Upper lobe of left lung (tissue), 6 donors: Measurements from ENCODE around the gene KAT2B. TPM values are rescaled to one million over a fixed set of nuclear protein-coding genes. Genes with fewer than 3 reads are reported as not detected.

Experiments used
- ATAC-seq, 2 donors: fragments of 200-7000 bp; cut with Tn5 transposase; one replicate each; pipeline ENCODE4 v1.9.1; 2022; ENCODE audit warnings: mild to moderate bottlenecking in 2 of 2, moderate library complexity in 2 of 2; ENCODE audit not compliant: low FRiP score in 2 of 2
- DNase-seq, 2 donors: peaks; one replicate each; pipeline ENCODE4 v3.0.0-alpha.2; 2019 to 2020
- H3K27ac ChIP-seq, 4 donors: fragments of 200-600 bp; sonication (generic); one replicate each; pipeline ENCODE4 v1.5.1; 2016 to 2019
- H3K27me3 ChIP-seq, 4 donors: fragments of 200-600 bp; sonication (generic); one replicate each; pipeline ENCODE4 v1.5.1; 2017 to 2019
- H3K36me3 ChIP-seq, 4 donors: fragments of 200-600 bp; sonication (generic); one replicate each; pipeline ENCODE4 v1.5.1; 2016 to 2019
- H3K4me1 ChIP-seq, 4 donors: fragments of 200-600 bp; sonication (generic); one replicate each; pipeline ENCODE4 v1.5.1; 2018 to 2019
- H3K4me3 ChIP-seq, 4 donors: fragments of 200-600 bp; sonication (generic); one replicate each; pipeline ENCODE4 v1.5.1; 2017 to 2019; ENCODE audit warnings: mild to moderate bottlenecking in 2 of 4, moderate library complexity in 1 of 4
- H3K9me3 ChIP-seq, 4 donors: fragments of 200-600 bp; sonication (generic); one replicate each; pipeline ENCODE4 v1.5.1; 2018 to 2019
- EP300 ChIP-seq, 4 donors: sonication (generic); formaldehyde crosslinking; IDR thresholded peaks; one replicate each; pipeline ENCODE4 v1.5.1; 2017; ENCODE audit warnings: antibody characterized with exemption in 4 of 4, control low read depth in 2 of 4
- POLR2A ChIP-seq, 4 donors: fragments of 450-650 bp; IDR thresholded peaks; one replicate each; pipeline ENCODE4 v1.5.1; 2016 to 2017; ENCODE audit warnings: antibody characterized with exemption in 4 of 4, mild to moderate bottlenecking in 2 of 4
- POLR2AphosphoS5 ChIP-seq, 2 donors: sonication (generic); formaldehyde crosslinking; IDR thresholded peaks; one replicate each; pipeline ENCODE4 v1.5.1; 2017; ENCODE audit warnings: antibody characterized with exemption in 2 of 2
- WGBS, 2 donors: methylation state at CpG; one replicate each; pipeline ENCODE4 v1.1.5; 2017 to 2018; 5-methylcytosine and 5-hydroxymethylcytosine counted together
- total RNA-seq, 6 donors: library from RNA; depleted of rRNA in 4 of 6; stranded (reverse); fragments of >200 nt in 4 of 6; gene quantifications; one replicate each; pipeline versions ENCODE4 v1.1.0 to v1.2.1, GENCODE V29; 2016 to 2021
- TF ChIP-seq, protein P1 (sequence below), 6 experiments: fragments of 450-650 bp in 4 of 6; fragments of 200-600 bp in 2 of 6; sonication (generic) in 2 of 6; IDR thresholded peaks; one replicate each; pipeline ENCODE4 v1.5.1; 2016 to 2019; ENCODE audit warnings: antibody characterized with exemption in 6 of 6
- donor health status: DM: no; HTN: no; CAD: no; lungs with moderate emphysema.
- donor health status: DM: no; HTN: yes; CAD: no; lungs with severe emphysema.

The KAT2B gene
- total RNA-seq, 6 donors from 2014 or later = 19.3 to 58.9 (median 31.9) TPM

DNA sequence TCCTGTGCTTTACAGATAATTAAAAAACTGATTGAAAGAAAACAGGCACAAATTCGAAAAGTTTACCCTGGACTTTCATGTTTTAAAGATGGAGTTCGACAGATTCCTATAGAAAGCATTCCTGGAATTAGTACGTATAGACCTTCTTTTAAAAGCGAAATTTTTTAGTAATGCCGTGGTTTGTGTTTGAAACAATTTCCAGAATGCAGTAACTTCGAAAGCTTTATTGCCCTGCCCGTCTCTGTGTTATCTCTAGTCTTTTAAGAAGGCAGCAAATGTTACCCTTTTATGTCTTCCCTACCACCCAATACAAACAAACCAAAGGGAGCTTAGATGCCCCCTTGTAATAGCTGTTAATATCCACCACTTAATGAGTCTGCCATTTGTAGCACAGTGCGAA lies 106.1 kb downstream of the KAT2B start:
- DNase-seq = no peak
- TF ChIP-seq POLR2AphosphoS5 (IDR thresholded peaks at IDR 0.05) (no peak), POLR2A (IDR thresholded peaks at IDR 0.05) (no peak), EP300 (IDR thresholded peaks at IDR 0.05) (no peak)
- TF ChIP-seq, protein P1, sequence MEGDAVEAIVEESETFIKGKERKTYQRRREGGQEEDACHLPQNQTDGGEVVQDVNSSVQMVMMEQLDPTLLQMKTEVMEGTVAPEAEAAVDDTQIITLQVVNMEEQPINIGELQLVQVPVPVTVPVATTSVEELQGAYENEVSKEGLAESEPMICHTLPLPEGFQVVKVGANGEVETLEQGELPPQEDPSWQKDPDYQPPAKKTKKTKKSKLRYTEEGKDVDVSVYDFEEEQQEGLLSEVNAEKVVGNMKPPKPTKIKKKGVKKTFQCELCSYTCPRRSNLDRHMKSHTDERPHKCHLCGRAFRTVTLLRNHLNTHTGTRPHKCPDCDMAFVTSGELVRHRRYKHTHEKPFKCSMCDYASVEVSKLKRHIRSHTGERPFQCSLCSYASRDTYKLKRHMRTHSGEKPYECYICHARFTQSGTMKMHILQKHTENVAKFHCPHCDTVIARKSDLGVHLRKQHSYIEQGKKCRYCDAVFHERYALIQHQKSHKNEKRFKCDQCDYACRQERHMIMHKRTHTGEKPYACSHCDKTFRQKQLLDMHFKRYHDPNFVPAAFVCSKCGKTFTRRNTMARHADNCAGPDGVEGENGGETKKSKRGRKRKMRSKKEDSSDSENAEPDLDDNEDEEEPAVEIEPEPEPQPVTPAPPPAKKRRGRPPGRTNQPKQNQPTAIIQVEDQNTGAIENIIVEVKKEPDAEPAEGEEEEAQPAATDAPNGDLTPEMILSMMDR (IDR thresholded peaks at IDR 0.05) = no peak
- no peaks in the 10 kb centered on the region for H3K27me3 ChIP-seq
- H3K4me3 ChIP-seq = no peak overlapping the region
- no peaks in the 10 kb centered on the region for H3K9me3 ChIP-seq
- no peak for ATAC-seq
- peaks cover 0 to 35% (median 8%) of the 10 kb centered on the region in 4 donors for H3K36me3 ChIP-seq
- 91 to 95% methylated on average over 8 of the region's 8 CpGs for WGBS, 2 donors
- H3K27ac ChIP-seq = no peak overlapping the region
- H3K4me1 ChIP-seq = no peaks in the 10 kb centered on the region

DNA sequence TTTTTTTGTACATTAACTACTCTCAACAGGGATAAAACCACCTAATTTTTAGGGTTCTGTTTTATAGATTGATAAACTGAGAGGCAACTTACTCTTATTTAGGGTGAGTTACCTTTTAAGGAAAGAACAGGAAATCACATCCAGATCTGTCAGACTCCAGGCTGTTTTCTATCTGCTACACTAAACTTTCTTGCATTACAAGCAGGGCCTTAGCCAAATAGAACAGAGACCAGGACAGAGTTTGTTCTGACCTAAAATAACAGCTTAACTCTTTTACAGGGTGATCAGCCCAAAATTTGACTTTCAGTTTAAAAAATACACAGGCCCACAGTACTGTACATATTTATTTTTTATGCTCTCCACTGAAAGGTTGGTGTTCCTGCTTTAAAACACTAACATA lies 107.1 kb downstream of the KAT2B start:
- H3K27ac ChIP-seq = no peak overlapping the region
- H3K9me3 ChIP-seq = no peaks in the 10 kb centered on the region
- DNase-seq (no peak), ATAC-seq (no peak)
- no peak overlapping the region for H3K4me3 ChIP-seq
- TF ChIP-seq POLR2A (IDR thresholded peaks at IDR 0.05) (no peak), POLR2AphosphoS5 (IDR thresholded peaks at IDR 0.05) (peak in 1 of 2 donors; percentile 13)
- TF ChIP-seq, protein P1 (IDR thresholded peaks at IDR 0.05) = no peak
- H3K36me3 ChIP-seq = peaks cover 0 to 32% (median 5%) of the 10 kb centered on the region in 4 donors
- H3K27me3 ChIP-seq = no peaks in the 10 kb centered on the region
- H3K4me1 ChIP-seq = no peaks in the 10 kb centered on the region

DNA sequence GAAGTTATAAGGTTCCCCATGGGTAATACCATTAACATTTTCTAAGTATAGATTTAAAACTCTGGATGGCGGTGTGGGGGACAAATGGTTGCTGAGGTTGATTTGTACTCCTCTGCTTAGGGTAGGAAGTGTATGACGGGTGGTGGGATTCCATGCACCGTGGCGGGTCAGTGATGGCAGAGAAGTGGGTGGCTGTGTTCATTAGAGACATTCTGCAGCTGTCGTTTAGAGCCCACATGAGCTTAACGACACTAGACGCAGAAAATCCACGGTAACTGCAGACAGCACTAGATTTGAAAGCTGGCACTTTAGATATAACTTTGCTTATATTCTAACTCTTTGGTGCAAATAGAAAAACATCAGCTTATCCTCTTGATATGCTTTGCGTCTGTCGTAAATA lies 108.2 kb downstream of the KAT2B start:
- Histone ChIP-seq H3K4me3 (no peak overlapping the region), H3K27me3 (no peaks in the 10 kb centered on the region), H3K9me3 (no peaks in the 10 kb centered on the region), H3K27ac (no peak overlapping the region), H3K4me1 (no peaks in the 10 kb centered on the region), H3K36me3 (peaks cover 0 to 31% (median 5%) of the 10 kb centered on the region in 4 donors)
- WGBS, 2 donors = 88 to 90% methylated on average over 10 of the region's 10 CpGs
- no peak for ATAC-seq
- DNase-seq = no peak
- TF ChIP-seq POLR2AphosphoS5 (IDR thresholded peaks at IDR 0.05) = no peak
- TF ChIP-seq, protein P1 (IDR thresholded peaks at IDR 0.05) = no peak
- TF ChIP-seq POLR2A (IDR thresholded peaks at IDR 0.05) = no peak
- TF ChIP-seq EP300 (IDR thresholded peaks at IDR 0.05) = no peak

DNA sequence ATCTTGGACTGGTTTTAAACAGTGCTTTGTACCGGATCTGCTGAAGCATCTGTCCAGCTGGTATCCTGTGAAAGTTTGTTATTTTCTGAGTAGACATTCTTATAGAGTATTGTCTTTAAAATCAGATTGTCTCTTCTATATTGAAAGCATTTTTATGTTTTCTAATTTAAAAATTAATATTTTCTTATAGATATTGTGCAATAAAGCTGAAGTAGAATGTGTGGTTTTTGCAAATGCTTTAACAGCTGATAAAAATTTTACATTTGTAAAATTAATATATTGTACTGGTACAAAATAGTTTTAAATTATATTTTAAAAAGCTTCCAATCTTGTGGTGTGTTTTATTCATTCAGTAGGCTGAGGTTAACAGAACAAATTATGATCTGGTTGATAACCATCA lies 113.8 kb downstream of the KAT2B start:
- Histone ChIP-seq H3K27me3 (no peaks in the 10 kb centered on the region), H3K4me1 (no peaks in the 10 kb centered on the region), H3K36me3 (peaks cover 0 to 6% (median 0%) of the 10 kb centered on the region in 4 donors), H3K4me3 (no peak overlapping the region), H3K27ac (no peak overlapping the region), H3K9me3 (no peaks in the 10 kb centered on the region)
- ATAC-seq (no peak), DNase-seq (no peak)
- TF ChIP-seq, protein P1 (IDR thresholded peaks at IDR 0.05) = no peak
- TF ChIP-seq EP300 (IDR thresholded peaks at IDR 0.05) = no peak
- WGBS, 2 donors = 88 to 97% methylated on average over 1 of the region's 1 CpG

DNA sequence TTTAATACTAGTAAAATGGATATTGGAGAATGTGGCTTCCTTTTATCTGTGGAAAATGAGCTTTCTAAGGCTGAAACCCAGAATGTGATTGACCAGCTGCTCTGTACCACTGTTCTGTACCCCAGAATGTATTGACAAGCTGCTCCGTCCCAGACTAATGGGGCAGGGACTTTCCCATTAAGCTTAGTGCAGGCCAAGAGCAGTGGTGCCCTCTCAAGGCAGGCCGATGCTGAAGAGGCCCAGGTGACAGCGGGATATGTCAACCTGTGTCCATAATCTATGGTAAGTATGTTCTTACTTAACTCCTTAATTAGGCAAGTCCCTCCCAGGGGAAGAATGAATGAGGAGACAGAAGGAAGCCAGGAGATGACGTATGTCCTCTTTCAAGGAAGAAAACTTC lies 114.7 kb downstream of the KAT2B start:
- Histone ChIP-seq H3K27me3 (no peaks in the 10 kb centered on the region), H3K36me3 (peaks cover 0 to 6% (median 0%) of the 10 kb centered on the region in 4 donors), H3K27ac (no peak overlapping the region), H3K4me3 (no peak overlapping the region), H3K4me1 (peaks cover 0 to under 1% (median 0%) of the 10 kb centered on the region in 4 donors), H3K9me3 (no peaks in the 10 kb centered on the region)
- ATAC-seq = no peak
- TF ChIP-seq POLR2A (IDR thresholded peaks at IDR 0.05) = no peak
- no peak for TF ChIP-seq POLR2AphosphoS5 (IDR thresholded peaks at IDR 0.05)
- TF ChIP-seq, protein P1 (IDR thresholded peaks at IDR 0.05) = no peak
- TF ChIP-seq EP300 (IDR thresholded peaks at IDR 0.05) = no peak
- DNase-seq = no peak
- WGBS, 2 donors = 93 to 99% methylated on average over 4 of the region's 4 CpGs
